PFSK-1 (cell line): ENCODE measurements around the gene TMPRSS5.
A peak's percentile ranks its signal among the peaks of the same experiment; 100 is the strongest.

ENCODE experiments used
- POLR2AphosphoS5 ChIP-seq: IDR thresholded peaks from 2 replicates; pipeline ENCODE4 v1.6.1; 2012; ENCODE audit warnings: low read depth, mild to moderate bottlenecking, control low read depth, low read length, moderate library complexity
- REST ChIP-seq, 2 experiments: IDR thresholded peaks; 2 replicates each; pipeline versions ENCODE4 v1.6.1 to v1.8.0; 2011 to 2012; ENCODE audit warnings: low read depth in 2 of 2, low read length in 2 of 2, control low read depth in 1 of 2, inconsistent platforms in 1 of 2, mild to moderate bottlenecking in 1 of 2, moderate library complexity in 1 of 2; ENCODE audit not compliant: insufficient read depth in 1 of 2
- SIN3A ChIP-seq: IDR thresholded peaks from 2 replicates; pipeline ENCODE4 v1.6.1; 2012; ENCODE audit warnings: mild to moderate bottlenecking, low read length, moderate library complexity, borderline replicate concordance; ENCODE audit not compliant: insufficient read depth

- TF ChIP-seq SIN3A (no peak), POLR2AphosphoS5 (no peak), REST (IDR thresholded peaks at IDR 0.05; ENCODE audit: insufficient read depth in 1 of 2, low read depth in 2 of 2, low read length in 2 of 2) (peak in 1 of 2 experiments; percentile 83; a peak in 2 of 4 replicates)
These were observed 67.7 kb downstream of the TMPRSS5 start for GRCh38 chr11:113638376-113638775.
